Measurements from ENCODE around the gene SEC62.

Gene SEC62, protein sequence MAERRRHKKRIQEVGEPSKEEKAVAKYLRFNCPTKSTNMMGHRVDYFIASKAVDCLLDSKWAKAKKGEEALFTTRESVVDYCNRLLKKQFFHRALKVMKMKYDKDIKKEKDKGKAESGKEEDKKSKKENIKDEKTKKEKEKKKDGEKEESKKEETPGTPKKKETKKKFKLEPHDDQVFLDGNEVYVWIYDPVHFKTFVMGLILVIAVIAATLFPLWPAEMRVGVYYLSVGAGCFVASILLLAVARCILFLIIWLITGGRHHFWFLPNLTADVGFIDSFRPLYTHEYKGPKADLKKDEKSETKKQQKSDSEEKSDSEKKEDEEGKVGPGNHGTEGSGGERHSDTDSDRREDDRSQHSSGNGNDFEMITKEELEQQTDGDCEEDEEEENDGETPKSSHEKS

DNA sequence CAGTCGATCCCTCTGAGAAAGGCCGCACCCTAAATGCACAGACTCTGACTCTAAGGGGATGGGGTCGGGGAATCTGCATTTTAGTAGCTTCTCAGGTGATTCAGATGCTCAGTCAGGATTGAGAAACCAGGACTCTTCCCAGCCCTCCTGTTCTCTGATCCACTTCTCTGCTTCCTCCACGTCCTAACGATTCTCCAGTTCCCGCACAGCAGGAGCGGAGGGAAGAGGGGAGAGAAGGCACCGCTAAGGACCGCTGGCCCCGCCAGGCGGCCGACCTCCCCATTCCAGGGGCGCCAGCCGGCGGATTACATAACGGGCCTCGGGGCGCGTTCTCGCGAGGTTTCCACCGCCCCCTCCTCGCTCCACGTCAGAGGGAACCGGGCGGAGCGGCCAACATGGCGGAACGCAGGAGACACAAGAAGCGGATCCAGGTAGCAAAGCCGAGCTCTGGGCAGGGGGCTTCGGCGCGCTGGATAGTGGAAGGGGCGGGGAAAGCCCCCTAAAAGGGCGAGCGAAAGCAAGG is at the start of gene SEC62:
Gene SEC62, plus strand, starts transcription at position 380 of the 523 bp plus-strand sequence. Its CDS starts 16 bp downstream, at position 396.
- DNase-seq (ENCODE audit: low read depth in 2 of 3, low spot score in 2 of 3), result peak; percentile 87 to 98 (median 88)

DNA sequence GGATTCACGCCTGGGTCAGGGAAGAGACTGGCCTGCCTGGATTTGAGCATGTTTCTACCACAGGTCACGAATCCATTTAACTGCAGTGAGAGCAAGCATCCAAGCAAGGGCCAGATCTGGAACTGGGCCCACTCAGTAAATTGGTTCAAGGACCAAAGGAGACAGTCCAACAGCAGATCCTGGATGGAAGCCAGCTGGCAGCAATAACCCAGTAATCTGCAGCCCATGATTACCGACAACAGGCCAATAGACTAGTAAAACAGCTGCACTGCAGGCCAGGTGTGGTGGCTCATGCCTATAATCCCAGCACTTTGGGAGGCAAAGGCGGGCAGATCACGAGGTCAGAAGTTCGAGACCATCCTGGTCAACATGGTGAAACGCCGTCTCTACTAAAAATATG is 43.4 kb upstream of the SEC62 start:
- no peak for DNase-seq (ENCODE audit: low read depth in 2 of 3, low spot score in 2 of 3)

DNA sequence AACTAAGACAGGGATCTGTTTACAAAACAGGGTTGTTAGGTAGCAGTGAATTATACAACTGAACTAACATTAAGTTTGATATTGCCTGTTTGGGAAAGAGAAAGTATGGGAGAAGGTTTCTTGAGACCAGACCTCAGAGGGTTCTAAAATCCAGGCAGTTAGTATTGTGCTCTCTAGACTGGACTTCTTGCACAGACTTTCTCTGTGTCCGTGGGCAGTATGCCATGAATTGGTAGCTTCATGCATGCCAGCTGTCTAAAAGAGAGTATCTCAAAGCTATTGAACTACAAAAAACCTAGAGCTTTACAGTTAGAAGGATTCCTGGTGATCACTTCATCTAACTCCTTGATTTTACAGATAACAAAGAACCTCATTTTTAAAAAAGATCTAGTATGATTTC is 42.8 kb upstream of the SEC62 start:
- DNase-seq (ENCODE audit: low read depth in 2 of 3, low spot score in 2 of 3), result no peak

DNA sequence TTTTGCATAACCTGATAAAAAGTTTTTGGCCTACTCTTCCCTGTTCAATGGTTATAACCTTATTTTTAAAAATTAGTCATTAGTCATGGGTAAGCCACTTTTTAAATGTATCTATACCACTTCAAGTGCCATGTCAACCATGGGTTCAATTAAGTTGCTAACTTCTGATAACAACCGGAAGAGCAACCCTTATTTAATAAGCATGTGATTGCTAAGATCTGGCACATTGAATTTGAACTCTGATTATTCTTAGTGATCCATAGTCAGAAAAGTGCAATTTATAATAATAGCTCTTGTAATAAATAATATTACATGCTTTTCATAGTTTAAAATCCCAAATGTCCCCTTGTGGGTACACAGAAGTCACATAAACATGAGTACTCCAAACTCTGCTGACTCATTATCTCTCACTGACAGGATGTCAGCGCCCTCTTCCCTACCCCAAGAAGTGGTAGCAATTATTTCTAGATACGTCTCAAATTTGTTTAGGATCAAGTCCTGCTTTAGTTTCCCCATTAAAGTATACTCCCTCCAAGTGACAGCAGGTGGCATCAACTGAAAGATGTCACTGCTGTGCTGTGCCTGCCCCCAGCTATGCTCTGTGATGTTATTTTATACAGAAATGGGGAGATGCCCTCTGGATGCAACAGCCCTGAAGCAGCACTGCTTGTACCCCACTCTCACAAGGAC is 36.6 kb upstream of the SEC62 start:
- DNase-seq (ENCODE audit: low read depth in 2 of 3, low spot score in 2 of 3), result no peak

DNA sequence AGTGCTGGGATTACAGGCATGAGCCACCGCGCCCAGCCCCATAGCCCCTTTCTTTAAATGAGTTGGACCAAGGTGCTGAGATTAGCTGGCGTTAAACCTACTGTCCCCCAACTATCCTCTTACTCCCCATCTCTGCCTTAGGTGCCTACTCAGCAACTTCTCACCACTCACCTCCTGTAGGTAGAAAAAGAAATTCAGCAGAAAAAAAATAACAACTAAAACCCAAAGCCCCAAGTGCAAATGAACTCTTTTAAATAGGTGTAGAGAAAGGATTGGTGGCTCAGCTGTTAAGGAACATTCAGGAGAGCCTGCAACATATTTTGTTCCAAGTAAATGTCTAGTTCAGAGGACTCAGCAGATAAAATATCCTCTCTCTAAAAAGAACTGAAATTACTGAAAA is 35.8 kb upstream of the SEC62 start:
- DNase-seq (ENCODE audit: low read depth in 2 of 3, low spot score in 2 of 3), result no peak

DNA sequence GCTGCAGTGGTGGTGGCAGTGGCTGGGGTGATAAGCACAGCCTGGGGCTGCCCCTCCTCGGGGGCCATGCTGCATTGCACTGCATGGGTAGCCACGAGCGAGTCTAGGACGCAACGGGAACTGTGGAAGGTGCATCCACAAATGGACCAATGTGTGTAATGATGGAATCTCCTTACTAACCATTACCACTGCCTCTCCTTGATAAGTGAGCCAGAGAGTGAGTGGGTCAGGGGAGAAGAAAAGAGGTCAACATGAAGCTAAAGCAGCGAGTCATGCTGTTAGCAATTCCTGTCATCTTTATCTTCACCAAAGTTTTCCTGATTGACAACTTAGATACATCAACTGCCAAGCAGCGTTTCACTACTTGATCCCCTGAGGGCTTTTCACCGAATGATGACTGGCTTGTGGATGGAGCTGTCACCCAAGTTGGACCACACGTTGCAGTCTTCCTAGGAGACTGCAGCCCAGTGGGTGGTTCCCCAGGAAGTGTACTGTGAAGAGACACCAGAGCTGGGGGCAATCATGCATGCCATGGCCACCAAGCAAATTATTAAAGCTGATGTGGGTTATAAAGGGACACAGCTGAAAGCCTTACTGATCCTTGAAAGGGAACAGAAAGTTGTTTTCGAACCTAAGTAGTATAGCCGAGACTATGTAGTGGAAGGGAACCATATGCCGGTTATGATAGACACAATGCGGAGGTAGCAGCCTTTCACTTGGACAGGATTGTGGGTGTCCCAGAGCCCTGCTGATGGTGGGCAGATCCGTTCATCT is 34.7 kb upstream of the SEC62 start:
- no peak for DNase-seq (ENCODE audit: low read depth in 2 of 3, low spot score in 2 of 3)

DNA sequence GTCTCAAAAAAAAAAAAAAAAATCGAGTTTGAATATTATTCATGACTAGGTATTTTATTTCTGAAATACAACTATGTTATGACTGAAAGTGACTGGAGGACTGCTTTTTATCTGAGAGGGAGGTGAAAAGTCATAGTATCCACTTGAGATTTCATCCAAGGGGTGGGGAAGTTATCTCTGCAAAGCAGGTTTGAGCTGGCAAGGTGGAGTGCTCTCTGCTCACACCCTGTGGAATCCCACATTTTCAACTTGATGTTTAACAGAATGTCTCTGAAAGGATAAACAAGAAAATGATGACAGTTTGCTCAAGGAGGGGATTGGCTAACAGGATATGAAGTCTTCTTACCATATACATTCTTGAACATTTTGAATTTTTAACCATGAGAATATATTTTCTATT is 27.3 kb upstream of the SEC62 start:
- no peak for DNase-seq (ENCODE audit: low read depth in 2 of 3, low spot score in 2 of 3)

DNA sequence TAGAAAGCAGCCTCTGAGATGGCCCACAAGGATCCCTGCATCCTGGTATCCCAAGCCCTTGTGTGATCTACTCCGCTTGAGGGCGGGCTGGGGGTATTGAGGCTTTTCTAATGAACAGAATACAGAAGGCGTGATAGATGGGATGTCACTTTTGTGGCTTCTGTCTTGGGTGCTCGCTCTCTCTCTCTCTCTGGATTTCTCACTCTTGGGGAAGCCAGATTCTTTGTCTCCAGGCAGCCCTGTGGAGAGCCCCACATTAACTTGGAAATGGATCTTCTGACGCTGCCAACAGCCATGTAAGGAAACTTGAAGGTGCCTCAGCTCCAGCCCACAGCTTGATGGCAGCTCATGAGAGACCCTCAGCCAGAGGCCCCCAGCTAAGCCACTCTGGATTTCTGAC is 26.9 kb upstream of the SEC62 start:
- no peak for DNase-seq (ENCODE audit: low read depth in 2 of 3, low spot score in 2 of 3)

DNA sequence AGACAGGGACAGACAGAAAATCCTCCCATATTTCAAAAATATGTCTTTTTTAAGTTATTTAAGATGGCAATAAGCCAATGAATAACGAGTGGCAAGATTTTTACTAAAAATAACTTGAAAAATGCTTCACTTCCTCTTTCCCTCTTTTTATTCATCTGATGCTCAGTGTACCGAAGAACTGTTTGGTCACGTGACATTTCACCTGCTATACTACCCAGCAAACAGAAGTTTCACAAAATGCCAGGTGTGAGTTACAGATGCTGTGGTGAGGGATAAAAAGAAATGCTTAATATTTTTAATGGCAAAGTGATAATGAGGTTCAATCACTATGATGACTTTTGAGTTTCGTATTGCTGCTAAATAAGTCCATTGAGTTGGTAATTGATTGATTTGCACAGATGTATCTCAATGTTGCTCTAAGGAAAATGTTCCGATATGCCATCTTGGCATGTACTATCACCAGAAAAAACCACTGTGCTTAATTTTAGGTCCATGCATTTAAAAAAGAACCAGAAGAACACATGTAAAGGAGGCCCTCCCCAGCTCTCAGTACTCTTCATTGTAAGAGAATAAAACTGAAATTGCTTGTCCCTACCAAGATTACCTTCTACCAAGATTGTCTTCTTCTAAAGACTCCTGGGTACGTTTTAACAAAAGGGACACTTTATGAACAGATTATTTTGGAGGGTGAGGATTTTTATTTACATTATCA is 26.0 kb upstream of the SEC62 start:
- DNase-seq (ENCODE audit: low read depth in 2 of 3, low spot score in 2 of 3), result no peak

DNA sequence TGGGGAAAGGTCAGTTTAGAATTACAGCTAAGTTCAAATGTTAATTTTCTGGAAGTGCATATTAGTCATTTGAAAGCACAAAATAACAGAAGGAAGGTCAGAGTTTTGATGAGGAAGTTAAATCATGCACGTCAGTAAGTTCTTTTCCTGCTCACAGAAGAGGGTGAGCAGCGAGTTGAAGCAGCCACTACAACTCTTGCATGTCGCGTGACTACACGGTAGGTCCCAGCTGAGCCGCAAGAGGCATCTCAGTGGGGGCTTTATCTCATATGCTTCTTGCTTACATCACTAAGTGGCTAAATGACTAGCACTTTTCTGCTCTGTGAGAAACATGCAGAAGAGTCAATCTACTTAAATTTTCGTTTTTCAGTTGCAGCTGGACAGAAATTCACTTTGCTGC is 21.3 kb upstream of the SEC62 start:
- DNase-seq (ENCODE audit: low read depth in 2 of 3, low spot score in 2 of 3), result peak in 2 of 3 experiments; percentile 4 to 11

DNA sequence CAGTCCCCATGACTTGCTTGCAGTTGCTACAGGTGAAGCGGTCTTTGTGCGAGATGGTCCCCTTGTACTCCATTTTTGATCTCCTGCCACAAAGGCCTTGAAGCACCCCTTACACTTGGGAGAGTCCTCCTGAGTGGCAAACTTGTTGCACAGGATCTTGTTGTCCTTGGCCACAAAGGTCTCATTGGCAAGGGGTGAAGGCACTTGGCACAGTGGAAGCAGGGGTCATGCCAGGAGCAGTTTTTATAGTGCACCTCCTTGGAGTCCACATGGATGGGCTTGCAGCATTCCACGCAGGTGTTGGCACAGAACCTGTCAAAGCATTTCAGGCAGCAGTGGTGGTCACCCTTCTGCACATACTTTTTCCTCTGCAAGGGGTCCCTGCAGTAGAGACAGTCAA is 20.3 kb upstream of the SEC62 start:
- no peak for DNase-seq (ENCODE audit: low read depth in 2 of 3, low spot score in 2 of 3)

DNA sequence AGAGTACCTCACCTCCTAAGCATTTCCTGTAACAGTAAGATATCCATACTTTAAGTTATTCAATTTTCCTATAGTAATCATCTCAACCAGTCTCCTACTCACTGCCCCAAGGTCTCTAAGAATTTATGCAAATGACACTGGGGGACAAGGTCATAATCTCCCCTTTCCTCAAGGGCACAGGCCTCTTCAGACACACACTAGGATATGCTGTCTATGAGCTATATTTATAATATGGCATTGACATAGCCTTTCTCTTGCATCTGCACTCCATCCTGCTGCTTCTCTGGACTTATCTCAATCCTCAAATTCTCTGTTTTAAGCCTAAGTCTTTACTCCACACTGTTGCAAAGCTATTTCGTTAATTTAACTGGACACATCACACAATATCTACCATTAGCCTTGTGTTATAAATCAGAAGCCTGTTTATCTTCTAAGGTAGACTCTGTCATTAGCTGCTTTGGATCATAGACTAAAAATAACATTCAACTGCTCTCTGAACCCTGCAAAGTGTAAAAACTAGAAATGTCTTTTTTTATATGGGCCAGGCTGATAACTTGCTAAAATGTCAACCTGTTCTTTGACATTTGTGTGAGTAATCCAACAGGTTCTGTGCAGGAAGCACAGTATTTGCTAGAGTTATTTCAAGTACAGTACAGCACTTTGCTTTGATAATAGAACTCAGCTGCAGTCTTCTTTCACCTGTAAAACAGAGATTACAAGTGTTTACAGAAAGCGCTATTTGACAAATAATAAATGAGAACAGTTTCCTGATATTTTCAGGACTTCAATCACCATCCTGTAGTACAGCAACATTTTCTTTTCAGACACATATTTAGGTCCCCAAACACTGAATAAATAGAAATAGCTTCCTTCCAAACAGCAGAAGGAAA is 17.8 kb upstream of the SEC62 start:
- DNase-seq (ENCODE audit: low read depth in 2 of 3, low spot score in 2 of 3), result no peak

DNA sequence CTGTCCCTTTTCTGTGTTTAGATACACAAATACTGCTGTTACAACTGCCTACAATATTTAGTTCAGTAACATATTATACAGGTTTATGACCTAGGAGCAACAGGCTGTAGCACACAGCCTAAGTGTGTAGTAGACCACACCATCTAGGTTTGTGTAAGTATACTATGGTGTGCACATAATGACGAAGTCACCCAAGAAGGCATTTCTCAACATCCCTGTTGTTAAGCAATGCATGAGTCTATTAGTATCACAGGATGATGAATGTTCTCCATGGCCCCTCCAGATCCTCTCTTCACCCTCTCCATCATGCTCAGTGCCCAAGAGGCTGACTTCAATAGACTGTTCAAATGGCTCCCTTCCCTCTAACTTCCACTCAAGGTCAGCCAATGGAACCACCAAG is 14.6 kb upstream of the SEC62 start:
- no peak for DNase-seq (ENCODE audit: low read depth in 2 of 3, low spot score in 2 of 3)

DNA sequence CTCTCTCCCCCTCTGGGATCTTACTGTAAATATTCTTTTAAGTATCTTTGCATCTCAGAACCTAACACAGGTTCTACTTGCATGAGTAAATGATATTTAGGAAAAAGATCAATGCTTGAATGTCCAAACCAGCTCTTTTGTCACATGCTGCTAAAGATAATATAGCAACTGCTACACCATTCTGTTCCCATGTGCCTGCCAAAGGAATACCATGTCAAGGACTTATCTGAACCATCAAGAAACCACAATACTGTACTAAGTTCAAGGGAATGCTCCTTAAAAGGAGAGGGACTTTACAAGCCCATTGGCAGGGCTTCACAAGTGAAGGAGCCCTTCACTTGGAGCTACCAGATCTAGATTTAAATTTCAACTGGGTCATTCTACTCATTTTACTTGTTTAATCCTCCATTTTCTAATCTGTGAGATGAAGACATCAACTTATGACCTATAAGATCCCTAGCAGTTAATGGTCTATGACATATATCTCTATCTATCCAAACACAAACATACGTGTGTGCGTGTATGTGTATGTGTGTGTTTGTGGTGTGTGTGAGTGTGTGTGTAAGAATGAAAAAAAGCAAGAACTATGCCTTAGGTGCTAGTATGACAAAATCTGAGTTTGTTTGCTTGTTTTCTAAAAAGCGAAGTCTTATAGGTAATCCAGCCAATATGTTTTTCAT is 13.0 kb upstream of the SEC62 start:
- DNase-seq (ENCODE audit: low read depth in 2 of 3, low spot score in 2 of 3), result no peak

DNA sequence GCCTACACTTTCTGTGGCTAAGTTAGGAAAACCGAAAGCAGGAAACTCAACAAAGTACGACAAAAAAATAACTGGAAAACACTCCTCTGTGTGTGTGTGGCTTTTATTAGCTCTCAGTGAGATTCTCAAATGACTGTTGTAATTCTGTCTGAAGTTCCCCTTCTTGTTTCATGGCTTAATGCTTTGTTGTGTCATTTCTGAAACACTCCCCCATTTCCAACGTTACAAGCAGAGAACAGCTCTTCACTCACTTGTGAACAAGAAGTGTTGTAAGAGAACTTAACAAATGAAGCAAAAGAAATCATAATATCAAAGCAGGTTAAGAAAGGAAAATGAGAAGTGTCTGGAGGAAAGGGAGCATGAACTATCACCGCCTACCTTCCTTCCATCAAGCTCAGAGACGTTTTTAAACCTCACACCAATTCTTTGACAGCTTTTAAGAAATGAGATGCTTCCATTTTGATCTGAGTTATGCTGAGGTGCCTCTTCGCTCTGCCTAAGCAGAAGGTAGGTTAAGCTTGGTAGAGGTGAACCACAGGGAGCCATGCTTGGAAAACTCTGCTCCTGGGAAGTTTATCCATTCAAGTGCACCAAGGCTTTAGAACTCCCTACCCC is 12.4 kb upstream of the SEC62 start:
- no peak for DNase-seq (ENCODE audit: low read depth in 2 of 3, low spot score in 2 of 3)

DNA sequence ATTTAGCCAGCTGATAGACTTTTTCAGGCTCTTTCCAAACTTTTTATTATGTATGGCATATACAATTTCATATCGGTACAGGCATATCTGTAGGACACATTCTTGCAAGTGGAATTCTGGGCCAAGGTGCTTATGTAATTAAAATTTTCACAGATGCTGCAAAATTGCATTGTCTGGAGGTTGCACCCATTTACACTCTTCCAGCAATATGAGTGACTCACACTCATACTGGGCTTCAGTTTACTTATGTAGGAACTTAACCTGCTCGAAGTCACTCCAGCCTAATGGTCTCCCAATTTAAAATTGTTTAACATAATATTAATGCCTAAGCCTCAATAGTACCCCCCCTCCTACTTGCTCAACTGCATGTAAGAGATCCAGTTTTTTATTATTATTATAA is 11.2 kb upstream of the SEC62 start:
- no peak for DNase-seq (ENCODE audit: low read depth in 2 of 3, low spot score in 2 of 3)

DNA sequence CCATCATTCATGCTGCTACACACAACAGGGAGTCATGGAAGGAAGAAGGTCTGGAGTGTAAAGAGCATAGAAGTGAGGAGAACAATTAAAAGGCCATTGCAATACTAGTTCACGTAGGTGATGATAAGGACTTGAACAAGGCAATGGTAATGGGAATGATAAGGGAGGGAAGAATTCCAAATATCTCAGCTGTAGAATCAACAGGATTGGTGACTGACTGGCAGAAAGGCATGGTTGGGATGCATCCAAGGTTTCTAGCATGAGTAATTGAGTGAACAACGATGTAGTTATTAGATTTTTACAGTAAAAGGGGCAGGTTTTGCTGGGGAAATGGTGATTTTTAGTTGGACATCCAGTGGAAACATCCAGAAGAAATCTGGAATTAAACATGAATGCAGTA is 2.4 kb upstream of the SEC62 start:
- DNase-seq (ENCODE audit: low read depth in 2 of 3, low spot score in 2 of 3), result no peak

DNA sequence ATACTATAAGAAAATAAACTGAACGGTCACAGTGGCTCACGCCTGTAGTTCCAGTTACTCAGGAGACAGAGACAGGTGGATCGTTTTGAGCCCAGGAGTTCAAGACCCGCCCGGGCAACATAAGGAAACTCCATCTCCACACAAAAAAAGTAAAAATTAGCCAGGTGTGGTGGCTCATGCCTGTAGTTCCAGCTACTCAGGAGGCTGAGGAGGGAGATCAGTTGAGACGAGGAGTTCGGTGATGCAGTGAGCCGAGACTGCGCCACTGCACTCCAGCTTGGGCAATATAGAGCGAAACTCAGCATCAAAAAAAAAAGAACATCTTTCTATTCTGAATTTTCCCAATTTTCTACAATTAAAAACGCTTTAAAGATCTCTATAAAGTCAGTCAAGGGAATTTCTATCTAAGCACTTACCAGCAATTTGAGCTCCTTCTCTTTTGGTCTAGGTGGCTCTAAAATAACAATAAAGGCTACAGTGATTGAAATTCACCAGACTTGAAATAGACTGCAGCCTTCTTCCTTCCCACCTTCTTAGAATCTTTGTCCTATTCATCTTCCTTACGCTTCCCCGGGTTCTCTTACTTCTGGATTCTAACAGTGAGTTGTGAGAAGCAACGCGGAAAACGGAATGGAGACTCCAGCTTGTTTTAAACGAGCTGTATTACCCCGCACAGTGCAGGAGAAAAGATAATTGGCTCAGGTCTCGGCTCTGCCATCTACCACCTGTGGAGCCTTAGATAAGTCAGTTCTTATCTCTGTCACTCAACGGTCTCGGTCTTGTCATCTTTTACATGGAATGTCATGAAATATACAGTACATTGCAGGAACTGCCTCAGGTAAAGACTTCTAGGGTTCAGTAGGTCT is 812 bp upstream of the SEC62 start:
- no peak for DNase-seq (ENCODE audit: low read depth in 2 of 3, low spot score in 2 of 3)
